ENCODE results near the gene TNFAIP3.

Gene TNFAIP3

GRCh38 chr6:137863091-137863797, 3.8 kb upstream of the TNFAIP3 start:
- no peak for DNase-seq (ENCODE audit: low read depth in 4 of 4, low spot score in 1 of 4)

GRCh38 chr6:137864812-137865508, 2.1 kb upstream of the TNFAIP3 start:
- DNase-seq (ENCODE audit: low read depth in 4 of 4, low spot score in 1 of 4) = no peak

GRCh38 chr6:137866200-137866913, 702 bp upstream of the TNFAIP3 start:
- DNase-seq (ENCODE audit: low read depth in 4 of 4, low spot score in 1 of 4) = peak in 2 of 4 experiments; percentile 46 to 56

- DNase-seq (ENCODE audit: low read depth in 4 of 4, low spot score in 1 of 4) = no peak
Measured at GRCh38 chr6:137867685-137868509, 838 bp downstream of the TNFAIP3 start.

- DNase-seq (ENCODE audit: low read depth in 4 of 4, low spot score in 1 of 4) = no peak
Measured at GRCh38 chr6:137868721-137869548, 1.9 kb downstream of the TNFAIP3 start.

GRCh38 chr6:137869549-137870307, 2.7 kb downstream of the TNFAIP3 start:
- no peak for DNase-seq (ENCODE audit: low read depth in 4 of 4, low spot score in 1 of 4)

GRCh38 chr6:137870308-137870644, 3.2 kb downstream of the TNFAIP3 start:
- DNase-seq (ENCODE audit: low read depth in 4 of 4, low spot score in 1 of 4) = no peak

- DNase-seq (ENCODE audit: low read depth in 4 of 4, low spot score in 1 of 4) = no peak
Measured at GRCh38 chr6:137870744-137871247, 3.7 kb downstream of the TNFAIP3 start.

- DNase-seq (ENCODE audit: low read depth in 4 of 4, low spot score in 1 of 4) = no peak
Measured at GRCh38 chr6:137871291-137871690, 4.2 kb downstream of the TNFAIP3 start.

GRCh38 chr6:137871831-137872454, 4.9 kb downstream of the TNFAIP3 start:
- no peak for DNase-seq (ENCODE audit: low read depth in 4 of 4, low spot score in 1 of 4)

GRCh38 chr6:137872581-137873115, 5.6 kb downstream of the TNFAIP3 start:
- no peak for DNase-seq (ENCODE audit: low read depth in 4 of 4, low spot score in 1 of 4)

GRCh38 chr6:137873273-137873762, 6.3 kb downstream of the TNFAIP3 start:
- DNase-seq (ENCODE audit: low read depth in 4 of 4, low spot score in 1 of 4) = peak; percentile 64 to 84 (median 69)

- no peak for DNase-seq (ENCODE audit: low read depth in 4 of 4, low spot score in 1 of 4)
Measured at GRCh38 chr6:137874204-137875057, 7.4 kb downstream of the TNFAIP3 start.

- DNase-seq (ENCODE audit: low read depth in 4 of 4, low spot score in 1 of 4) = no peak
Measured at GRCh38 chr6:137875058-137875520, 8.0 kb downstream of the TNFAIP3 start.

GRCh38 chr6:137875606-137876005, 8.5 kb downstream of the TNFAIP3 start:
- DNase-seq (ENCODE audit: low read depth in 4 of 4, low spot score in 1 of 4) = no peak

GRCh38 chr6:137876547-137876946, 9.5 kb downstream of the TNFAIP3 start:
- DNase-seq (ENCODE audit: low read depth in 4 of 4, low spot score in 1 of 4) = no peak

GRCh38 chr6:137877113-137877512, 10.1 kb downstream of the TNFAIP3 start:
- DNase-seq (ENCODE audit: low read depth in 4 of 4, low spot score in 1 of 4) = no peak

- no peak for DNase-seq (ENCODE audit: low read depth in 4 of 4, low spot score in 1 of 4)
Measured at GRCh38 chr6:137877606-137878005, 10.5 kb downstream of the TNFAIP3 start.

Data from stimulated activated CD4-positive, alpha-beta T cell treated with anti-CD3 and anti-CD28 coated beads, Interleukin-1b, Interleukin-23, amount 100 ng/mL, for 24 hours (primary cell).